Measurements from ENCODE around the gene PSME2.

The PSME2 gene

DNA sequence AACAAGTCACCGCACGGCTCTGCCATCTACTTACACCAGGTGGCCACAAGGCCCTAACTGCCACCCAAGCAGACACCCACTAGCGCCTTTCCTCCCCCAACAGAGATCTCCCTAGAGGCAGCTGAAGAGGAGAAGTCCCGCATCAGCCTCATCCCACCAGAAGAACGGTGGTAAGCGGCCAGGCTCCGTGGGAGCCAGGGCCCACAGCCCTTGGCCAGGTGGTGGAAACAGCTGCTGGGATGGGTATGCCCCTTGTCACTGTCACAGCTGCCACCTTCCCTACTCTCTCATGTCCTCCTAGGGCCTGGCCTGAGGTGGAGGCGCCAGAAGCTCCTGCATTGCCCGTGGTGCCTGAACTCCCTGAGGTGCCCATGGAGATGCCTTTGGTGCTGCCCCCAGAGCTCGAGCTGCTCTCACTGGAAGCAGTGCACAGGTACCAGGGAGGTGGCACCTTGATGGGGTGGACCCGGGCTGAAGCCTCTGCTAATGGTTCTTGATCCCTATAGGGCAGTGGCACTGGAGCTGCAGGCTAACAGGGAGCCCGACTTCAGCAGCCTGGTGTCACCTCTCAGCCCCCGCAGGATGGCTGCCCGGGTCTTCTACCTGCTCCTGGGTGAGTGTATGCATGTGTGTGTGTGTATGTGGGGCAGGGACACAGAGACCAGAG, 33.0 kb upstream of the PSME2 start:
- DNase-seq = no peak

DNA sequence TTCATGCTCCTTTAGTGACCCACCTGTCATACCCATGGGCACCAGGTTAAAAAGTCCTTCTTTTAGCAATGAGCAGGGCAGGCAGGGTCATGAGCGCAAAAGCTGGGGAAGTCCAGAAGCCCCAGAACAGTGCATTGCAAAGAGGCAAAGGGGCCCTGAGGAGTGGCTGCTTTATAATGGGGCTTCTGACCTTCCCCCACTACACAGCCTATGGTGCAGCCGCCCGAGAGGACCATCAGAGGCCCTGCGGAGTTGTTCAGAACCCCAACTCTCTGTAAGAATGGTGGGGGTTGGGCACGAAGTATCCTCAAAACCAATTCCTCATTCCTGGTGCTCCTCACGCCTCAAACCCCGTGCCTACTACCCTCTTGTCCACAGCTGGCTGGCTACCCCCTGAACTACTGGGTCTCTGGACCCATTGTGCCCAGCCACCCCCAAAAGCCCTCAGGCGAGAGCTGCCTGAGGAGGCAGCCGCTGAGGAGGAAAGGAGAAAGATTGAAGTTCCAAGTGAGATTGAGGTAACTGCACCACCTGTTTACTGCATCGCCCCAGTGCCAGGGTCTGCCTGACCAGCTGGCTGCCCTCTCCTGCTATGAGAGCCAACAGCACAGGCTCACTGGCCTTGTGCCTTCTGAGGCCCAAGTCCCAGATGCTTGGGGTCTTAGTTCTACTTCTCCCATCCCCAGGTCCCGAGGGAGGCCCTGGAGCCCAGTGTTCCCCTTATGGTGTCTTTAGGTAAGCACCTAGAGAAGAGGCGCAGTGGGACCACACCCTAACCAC, 32.2 kb upstream of the PSME2 start:
- DNase-seq = no peak

DNA sequence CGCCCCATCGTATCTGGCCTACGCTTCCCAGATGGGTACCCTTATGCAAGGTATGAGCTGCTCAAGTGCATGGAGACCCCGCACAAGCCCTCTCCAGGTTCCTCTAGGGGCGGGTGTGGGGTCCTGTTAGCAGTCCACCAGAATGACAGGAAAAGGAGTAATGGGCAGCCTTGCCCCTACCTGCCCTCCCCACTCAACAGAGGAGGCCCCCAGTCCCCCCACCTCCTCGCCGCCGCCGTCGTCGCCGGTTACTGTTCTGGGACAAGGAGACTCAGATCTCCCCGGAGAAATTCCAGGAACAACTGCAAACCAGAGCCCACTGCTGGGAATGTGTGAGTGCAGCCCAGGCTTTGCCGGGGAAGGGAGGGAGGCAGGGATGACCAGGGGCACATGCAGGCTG, 31.5 kb upstream of the PSME2 start:
- no peak for DNase-seq

DNA sequence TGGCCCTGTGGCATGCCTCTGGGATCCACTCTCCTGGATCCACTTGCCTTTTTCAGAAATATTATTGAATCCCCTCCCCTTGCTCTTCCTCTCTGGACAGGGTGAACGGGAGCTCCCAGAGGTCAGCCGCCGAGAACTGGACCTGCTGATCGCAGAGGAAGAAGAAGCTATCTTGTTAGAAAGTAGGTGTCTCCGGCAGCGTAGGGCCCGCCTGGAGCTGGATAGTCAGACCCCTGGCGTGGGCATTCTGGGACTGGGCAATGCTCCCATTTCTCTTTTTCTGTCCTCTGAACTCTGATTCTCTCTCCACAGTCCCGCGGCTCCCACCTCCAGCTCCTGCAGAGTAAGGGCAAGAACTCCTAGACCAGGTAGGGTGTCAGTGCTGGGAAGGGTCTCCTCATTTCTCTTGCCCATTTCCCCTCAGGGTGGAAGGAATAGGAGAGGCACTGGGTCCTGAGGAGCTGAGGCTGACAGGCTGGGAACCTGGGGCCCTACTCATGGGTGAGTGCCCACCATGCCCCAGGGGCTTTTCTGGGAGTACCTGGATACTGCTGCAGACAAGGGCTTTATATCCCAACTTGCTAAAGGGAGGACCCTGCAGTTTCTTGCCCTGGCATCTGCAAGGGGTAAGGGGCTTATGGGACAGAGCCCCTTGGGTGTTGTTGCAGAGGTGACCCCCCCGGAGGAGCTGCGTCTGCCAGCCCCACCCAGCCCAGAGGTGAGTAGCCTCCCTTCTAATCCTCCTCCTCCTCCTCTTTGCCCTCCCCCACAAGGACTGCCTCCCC, 30.8 kb upstream of the PSME2 start:
- DNase-seq = no peak

DNA sequence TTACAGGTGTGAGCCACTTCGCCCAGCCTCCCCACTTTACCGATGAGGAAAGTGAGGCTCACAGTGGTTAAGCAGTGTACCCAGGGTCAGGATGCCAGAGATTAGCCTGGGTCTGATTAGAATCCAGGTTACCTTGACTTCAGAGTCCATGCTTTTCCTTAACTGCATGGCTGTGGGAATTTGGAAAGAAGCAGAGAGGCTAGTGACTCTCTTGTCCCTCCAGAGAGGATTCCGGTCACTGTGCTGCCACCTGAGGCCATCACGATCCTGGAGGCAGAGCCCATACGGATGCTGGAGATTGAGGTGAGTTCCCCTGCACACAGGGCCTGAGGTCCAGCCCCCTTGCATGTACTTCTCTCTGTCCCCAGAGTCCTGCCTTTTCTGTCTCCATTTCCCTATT, 30.2 kb upstream of the PSME2 start:
- DNase-seq = no peak

DNA sequence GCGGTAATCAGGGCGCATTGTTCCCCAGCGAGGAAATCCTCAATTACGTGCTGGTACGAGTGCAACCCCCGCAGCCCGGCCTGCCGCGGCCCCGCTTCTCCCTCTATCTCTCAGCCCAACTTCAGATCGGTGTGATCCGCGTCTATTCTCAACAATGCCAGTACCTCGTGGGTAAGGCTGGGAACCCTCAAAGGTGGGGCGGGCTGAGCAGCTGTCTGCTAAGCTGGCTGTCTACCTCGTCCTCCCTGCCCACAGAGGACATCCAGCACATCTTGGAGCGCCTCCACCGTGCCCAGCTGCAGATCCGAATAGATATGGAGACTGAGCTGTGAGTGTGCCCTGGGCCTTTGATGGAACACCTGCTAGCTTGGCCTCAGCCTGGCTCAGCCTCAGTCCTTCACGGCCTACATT, 26.5 kb upstream of the PSME2 start:
- DNase-seq = no peak

DNA sequence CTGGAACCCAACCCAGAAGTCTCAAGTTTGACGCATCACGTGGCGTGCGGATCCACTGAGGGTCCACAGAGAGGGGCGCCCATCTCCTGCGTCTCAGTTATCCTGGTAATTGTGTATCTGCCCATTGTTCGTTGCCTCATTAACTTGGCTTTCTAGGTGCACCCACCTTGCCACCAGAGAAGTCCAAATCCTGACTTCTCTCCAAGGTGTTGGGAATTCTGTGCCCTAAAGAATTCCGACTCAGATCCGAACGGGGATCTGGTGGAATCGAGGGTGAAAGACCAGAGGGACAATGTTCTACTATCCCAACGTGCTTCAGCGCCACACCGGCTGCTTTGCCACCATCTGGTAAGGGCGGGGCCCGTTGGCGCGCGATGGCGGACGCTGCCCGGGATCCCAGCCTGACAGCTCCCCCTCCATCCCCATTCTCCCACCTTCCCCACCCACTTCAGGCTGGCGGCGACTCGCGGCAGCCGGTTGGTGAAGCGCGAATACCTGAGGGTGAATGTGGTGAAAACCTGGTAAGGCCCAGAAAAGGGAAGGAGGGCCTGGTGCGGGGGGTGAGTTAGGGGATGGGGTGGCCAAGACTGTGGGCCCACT, 26.0 kb upstream of the PSME2 start:
- DNase-seq = no peak

DNA sequence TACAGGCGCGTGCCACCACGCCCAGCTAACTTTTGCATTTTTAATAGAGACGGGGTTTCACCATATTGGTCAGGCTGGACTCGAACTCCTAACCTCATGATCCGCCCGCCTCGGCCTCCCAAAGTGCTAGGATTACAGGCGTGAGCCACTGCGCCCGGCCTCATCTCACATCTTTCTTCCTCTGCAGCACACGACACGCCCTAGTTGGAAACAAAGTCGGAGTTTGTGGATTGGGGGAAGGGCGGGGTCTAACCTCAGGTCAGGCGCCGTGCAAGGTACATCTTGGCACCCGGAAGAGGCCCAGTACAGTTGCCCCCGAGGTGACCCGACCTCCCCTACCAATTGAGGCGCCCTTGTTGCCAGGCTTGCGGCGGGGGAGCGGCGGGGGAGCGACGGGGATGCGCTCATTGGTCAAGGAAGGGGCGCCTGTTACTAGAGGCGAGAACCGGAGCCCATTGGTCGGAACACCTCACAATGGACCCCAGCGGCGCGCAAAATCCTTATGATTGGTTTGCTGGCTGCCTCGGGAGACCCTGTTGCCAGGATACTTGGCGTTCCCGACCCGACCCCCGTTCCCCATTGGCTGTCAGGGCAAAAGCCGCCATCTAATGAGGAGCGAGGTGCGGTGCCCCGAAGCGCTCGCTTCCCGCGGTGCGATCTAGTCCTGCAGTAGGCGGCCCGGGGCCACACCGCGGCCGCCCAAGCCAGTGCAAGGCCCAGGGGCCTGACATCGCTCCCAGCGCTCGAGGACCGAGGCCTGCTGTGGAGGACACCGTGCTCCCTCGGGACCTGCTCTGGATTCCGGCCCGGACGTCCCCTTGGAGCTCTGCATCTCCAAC, 25.2 kb upstream of the PSME2 start, which contains the start of gene REC8:
TSS of gene REC8 (plus strand) at position 659 of the 839 bp plus-strand sequence. CDS start 473 bp downstream, outside the sequence.
- DNase-seq = peak; percentile 100

DNA sequence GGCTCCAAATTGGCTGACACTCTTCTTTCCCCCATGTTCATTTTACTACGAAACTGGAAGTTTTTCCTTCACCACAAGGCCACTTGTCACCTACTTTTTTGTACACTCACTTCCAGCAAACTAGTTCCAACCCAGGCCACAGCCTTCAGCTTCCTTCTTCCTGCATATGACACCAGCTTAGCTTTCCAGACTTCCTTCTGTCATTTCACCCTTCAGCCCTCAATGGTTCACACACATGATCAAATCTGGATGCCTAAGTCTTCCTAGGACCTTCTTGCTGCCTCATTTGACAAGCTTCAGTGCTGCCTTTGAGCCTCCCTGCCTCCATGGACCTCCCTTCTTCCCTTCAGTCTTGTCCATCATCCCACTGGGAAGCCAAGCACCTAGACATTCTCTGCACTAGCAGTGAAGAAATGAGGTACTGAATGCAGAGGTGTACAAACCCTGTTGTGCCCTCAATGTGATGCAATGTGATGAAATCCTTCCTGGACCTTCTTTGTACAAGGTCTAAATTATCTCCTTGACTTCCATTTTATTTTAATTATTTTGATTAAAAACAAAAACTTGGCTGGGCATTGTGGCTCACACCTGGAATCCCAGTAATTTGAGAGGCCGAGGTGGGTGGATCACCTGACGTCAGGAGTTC, 21.2 kb upstream of the PSME2 start:
- DNase-seq = no peak

DNA sequence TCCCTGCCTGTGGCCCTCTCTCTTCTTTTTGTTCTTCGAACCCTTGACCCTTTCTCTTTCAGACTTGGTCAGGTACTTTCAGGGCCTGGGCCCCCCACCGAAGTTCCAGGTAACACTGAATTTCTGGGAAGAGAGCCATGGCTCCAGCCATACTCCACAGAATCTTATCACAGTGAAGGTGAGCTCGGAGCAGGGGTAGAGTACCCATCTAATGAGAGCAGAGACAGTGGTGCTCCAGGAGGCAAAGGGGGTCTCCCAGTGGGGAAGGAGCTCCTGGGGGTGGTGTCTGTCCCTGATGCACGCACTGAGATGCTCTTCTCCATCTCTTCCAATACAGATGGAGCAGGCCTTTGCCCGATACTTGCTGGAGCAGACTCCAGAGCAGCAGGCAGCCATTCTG, 19.4 kb upstream of the PSME2 start:
- no peak for DNase-seq

DNA sequence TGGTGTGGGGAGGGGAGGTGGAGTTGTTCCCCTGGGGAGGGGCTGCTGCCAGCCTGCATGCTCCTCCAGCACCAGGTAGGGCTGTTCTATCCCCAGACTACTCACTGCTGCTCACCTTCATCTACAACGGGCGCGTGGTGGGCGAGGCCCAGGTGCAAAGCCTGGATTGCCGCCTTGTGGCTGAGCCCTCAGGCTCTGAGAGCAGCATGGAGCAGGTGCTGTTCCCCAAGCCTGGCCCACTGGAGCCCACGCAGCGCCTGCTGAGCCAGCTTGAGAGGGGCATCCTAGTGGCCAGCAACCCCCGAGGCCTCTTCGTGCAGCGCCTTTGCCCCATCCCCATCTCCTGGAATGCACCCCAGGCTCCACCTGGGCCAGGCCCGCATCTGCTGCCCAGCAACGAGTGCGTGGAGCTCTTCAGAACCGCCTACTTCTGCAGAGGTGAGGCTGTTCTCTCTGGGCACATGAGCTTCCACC, 18.1 kb upstream of the PSME2 start:
- DNase-seq = no peak

DNA sequence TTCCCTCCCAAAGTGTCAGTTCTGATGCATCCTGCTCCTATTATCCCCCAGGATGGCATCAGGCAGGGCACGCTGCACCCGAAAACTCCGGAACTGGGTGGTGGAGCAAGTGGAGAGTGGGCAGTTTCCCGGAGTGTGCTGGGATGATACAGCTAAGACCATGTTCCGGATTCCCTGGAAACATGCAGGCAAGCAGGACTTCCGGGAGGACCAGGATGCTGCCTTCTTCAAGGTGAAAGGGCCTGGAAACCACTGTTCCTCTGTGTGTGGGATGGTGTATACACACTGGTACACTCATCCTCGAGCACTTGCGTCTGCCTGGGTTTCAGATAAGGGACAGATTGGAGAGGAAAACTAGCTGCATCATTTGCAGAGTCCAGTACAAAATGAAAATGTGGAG, 15.7 kb upstream of the PSME2 start:
- DNase-seq = no peak

DNA sequence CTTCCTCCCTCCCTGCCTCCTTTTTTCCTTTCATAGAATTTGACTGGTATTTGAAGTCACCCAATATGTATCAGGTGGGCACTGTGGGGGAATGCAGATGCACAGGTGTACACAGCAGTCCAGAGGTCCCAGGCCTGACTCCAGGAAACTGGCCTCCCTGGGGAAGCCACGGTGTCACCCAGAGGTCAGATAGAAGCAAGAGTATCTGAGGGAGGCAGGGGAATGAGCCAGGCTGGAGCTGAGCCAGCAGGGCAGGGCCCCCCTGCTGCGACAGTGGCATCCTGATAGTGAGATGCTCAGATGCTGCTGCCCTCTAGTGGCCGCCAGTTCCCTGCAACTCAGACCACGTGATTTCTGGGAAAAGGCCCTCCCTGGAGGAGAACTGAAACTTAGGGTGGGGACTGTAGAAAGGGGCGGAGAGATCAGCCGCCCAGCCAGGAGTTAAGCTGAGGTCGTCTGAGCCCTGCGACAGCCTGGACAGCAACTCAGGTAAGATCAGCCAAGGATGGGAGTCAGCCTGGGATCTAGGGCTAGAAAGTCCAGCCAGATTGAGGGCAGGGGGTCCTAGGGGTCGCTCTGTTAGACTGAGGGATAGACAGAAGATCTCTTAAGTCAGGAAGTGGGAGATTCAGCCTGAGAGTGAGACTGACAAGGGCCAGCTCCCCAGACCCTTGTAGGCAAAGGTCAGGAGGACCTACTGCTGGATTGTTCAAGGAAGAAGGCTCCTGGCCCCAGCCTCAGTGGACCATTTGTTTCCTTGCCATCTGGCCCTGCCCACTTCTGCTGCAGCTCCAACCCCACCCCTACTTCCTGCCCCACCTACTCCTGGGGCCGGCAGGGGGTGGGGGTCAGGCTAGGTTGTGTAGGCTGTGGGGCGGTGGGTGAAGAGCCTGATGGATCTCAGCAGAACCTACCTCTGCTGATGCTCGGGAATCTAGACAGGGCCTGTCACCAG, 14.7 kb upstream of the PSME2 start, which contains the start of gene IRF9:
TSS of gene IRF9 (plus strand) at position 416 of the 955 bp plus-strand sequence. CDS start 880 bp downstream, outside the sequence.
- peak; percentile 93 for DNase-seq

DNA sequence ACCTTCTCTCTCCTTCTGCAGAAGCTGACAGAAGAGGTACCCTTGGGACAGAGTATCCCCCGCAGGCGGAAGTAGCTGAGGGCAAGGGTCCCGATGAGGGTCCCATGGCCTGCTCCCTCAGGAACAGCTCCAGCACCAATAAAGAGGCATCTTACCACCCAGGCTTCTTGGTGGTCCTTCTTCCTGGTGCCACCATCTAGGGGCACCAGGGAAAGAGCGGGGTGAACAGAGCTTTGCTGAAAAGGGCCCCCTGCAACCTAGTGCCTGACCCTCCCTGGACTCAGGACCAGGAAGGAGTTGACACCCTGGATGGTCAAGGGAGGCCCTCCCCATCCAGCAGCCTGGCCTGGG, 14.1 kb upstream of the PSME2 start:
- DNase-seq = no peak

DNA sequence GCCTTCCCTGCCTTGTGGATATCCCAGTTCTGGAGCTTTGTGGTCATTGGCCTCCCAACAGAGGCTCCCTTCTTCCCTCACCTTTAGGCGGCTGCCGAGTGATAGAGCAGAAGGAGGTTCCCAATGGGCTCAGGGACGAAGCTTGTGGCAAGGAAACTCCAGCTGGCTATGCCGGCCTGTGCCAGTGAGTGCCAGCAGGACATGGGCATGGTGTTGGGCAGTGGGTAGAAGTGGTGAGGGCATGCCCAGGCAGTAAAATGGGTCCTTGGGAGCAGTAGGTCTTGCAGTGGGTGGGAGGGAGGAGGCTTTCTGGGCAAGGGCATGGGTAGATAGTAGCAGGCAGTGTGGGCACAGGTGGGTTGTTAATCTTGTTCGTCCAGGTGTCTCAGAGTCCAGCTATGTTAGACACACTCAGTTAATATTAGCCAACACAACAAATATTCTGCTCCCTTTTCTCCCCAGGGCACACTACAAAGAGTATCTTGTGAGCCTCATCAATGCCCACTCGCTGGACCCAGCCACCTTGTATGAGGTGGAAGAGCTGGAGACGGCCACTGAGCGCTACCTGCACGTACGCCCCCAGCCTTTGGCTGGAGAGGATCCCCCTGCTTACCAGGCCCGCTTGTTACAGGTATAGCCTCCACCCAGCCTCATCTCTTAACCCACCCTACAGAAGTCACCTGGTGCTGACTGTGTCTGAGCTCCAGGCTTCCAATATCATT, 13.5 kb upstream of the PSME2 start:
- no peak for DNase-seq

DNA sequence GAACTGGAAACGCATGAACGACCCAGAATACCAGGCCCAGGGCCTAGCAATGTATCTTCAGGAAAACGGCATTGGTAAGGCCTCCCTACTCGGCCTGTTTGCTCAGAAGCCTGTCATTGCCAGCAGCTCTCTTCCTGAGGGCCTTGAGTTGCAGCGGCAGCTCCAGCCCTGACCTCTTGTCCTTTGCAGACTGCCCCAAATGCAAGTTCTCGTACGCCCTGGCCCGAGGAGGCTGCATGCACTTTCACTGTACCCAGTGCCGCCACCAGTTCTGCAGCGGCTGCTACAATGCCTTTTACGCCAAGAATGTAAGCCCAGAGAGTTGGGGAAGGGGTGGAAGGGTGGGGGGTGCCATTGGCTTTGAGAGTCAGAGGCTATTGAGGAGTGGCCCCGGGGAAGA, 10.9 kb upstream of the PSME2 start:
- no peak for DNase-seq

DNA sequence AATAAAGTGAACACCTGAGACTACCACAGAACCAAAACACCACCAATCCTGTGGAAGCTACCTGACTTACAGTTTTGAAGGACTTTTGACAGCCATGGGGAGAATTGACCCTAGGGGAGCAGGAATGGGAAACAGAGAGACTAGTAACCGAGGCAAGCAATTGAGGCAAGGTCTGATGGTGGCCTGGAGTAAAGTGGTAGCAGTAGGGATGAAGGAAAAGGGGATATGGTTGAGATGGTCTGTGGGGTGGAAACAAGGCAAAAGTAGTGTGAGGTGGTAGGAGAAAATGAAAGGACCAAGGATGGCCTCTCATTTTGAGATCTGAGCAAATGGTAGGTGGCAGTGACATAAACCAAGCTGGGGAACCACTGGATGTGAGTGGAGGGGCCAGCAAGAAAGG, 10.4 kb upstream of the PSME2 start:
- no peak for DNase-seq

DNA sequence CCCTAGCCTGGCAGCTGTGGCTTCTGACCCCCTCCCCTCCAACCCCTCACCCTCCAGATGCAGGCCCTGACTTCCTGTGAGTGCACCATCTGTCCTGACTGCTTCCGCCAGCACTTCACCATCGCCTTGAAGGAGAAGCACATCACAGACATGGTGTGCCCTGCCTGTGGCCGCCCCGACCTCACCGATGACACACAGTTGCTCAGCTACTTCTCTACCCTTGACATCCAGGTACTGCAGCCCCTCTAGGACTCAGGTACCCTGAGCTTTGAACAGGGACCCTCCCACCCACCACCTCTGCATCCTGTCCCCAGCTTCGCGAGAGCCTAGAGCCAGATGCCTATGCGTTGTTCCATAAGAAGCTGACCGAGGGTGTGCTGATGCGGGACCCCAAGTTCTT, 8.7 kb upstream of the PSME2 start:
- DNase-seq = no peak

DNA sequence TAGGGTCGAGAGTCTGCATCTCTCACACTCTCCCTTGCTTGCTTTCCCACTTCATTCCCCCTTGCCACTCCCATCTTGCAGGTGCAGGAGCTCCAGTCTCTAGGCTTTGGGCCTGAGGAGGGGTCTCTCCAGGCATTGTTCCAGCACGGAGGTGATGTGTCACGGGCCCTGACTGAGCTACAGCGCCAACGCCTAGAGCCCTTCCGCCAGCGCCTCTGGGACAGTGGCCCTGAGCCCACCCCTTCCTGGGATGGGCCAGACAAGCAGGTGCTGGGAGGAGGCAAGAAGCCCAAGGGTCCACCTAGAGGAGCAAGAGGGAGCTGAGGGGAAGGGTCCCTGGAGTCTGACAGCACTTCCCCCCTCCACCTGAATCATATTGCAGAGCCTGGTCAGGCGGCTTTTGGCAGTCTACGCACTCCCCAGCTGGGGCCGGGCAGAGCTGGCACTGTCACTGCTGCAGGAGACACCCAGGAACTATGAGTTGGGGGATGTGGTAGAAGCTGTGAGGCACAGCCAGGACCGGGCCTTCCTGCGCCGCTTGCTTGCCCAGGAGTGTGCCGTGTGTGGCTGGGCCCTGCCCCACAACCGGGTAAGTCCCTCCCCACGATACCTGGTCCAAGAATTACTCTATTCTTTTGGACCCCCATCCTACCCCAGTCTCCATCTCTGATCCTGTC, 5.1 kb upstream of the PSME2 start:
- DNase-seq = no peak

Data from DMS79 (cell line).